WTC11 (cell line): ENCODE results near the gene BPGM. TPM values are rescaled to one million over a fixed set of nuclear protein-coding genes. Genes with fewer than 3 reads are reported as not detected.

ENCODE experiments used
- ATAC-seq: fragments of 200-7000 bp; cut with Tn5 transposase; 2 replicates; pipeline ENCODE4 v1.10.0; 2021; ENCODE audit warnings: mild to moderate bottlenecking, moderate library complexity
- CTCF ChIA-PET: fragments of 300-600 bp; sonication (Branson Sonifier 250); formaldehyde crosslinking; loops from one replicate; lab custom pipeline; 2021; ENCODE audit warnings: antibody characterized with exemption; lab: Charles Lee
- POLR2A ChIA-PET: fragments of 350-600 bp; sonication (Branson Sonifier 250); formaldehyde crosslinking; loops from one replicate; lab custom pipeline; 2021; ENCODE audit warnings: antibody characterized with exemption; lab: Charles Lee
- DNase-seq: peaks from one replicate; pipeline ENCODE4 v3.0.0; 2021; ENCODE audit warnings: low spot score
- H3K27ac Mint-ChIP-seq: 2 replicates; pipeline ENCODE4 v1.8.0; 2021; ENCODE audit warnings: mixed read lengths
- H3K27me3 Mint-ChIP-seq: 2 replicates; pipeline ENCODE4 v1.8.0; 2021; ENCODE audit warnings: low read depth, mild to moderate bottlenecking, moderate library complexity, mixed read lengths
- H3K36me3 Mint-ChIP-seq: 2 replicates; pipeline ENCODE4 v1.8.0; 2021; ENCODE audit warnings: mixed read lengths
- H3K4me1 Mint-ChIP-seq: 2 replicates; pipeline ENCODE4 v1.8.0; 2022; ENCODE audit warnings: mixed read lengths
- H3K4me3 Mint-ChIP-seq: 2 replicates; pipeline ENCODE4 v1.8.0; 2021; ENCODE audit warnings: mild to moderate bottlenecking, moderate library complexity, mixed read lengths
- H3K9me3 Mint-ChIP-seq: 2 replicates; pipeline ENCODE4 v1.8.0; 2021; ENCODE audit warnings: mixed read lengths
- ATF6 ChIP-seq: sonication (generic); formaldehyde crosslinking; IDR thresholded peaks from 2 replicates; pipeline ENCODE4 v1.8.1; 2023; ENCODE audit warnings: mild to moderate bottlenecking, missing genetic modification reagents
- E2F4 ChIP-seq: sonication (generic); formaldehyde crosslinking; IDR thresholded peaks from 2 replicates; pipeline ENCODE4 v1.8.1; 2022; ENCODE audit warnings: low read depth, mild to moderate bottlenecking, moderate library complexity, missing genetic modification reagents, borderline replicate concordance
- E2F5 ChIP-seq: sonication (generic); formaldehyde crosslinking; IDR thresholded peaks from 2 replicates; pipeline ENCODE4 v1.8.1; 2022; ENCODE audit warnings: mild to moderate bottlenecking, moderate library complexity, missing genetic modification reagents
- ERG ChIP-seq: fragments of 250-450 bp; sonication (Bioruptor Pico); IDR thresholded peaks from 2 replicates; pipeline ENCODE4 v1.8.0; 2021; ENCODE audit warnings: mild to moderate bottlenecking
- FOXP1 ChIP-seq: sonication (generic); formaldehyde crosslinking; IDR thresholded peaks from 2 replicates; pipeline ENCODE4 v1.8.0; 2022; ENCODE audit warnings: missing genetic modification reagents, mild to moderate bottlenecking, moderate library complexity, borderline replicate concordance
- FOXP4 ChIP-seq: sonication (generic); formaldehyde crosslinking; IDR thresholded peaks from 2 replicates; pipeline ENCODE4 v1.8.0; 2022; ENCODE audit warnings: mild to moderate bottlenecking, missing genetic modification reagents
- GRHL2 ChIP-seq: fragments of 250-450 bp; sonication (Bioruptor Pico); IDR thresholded peaks from 2 replicates; pipeline ENCODE4 v1.8.0; 2022; ENCODE audit warnings: mild to moderate bottlenecking, moderate library complexity; ENCODE audit not compliant: insufficient replicate concordance, severe bottlenecking
- HMGXB4 ChIP-seq: sonication (generic); formaldehyde crosslinking; IDR thresholded peaks from 2 replicates; pipeline ENCODE4 v1.8.1; 2023; ENCODE audit warnings: mild to moderate bottlenecking, moderate library complexity, missing genetic modification reagents
- JUN ChIP-seq: sonication (generic); formaldehyde crosslinking; IDR thresholded peaks from 2 replicates; pipeline ENCODE4 v1.8.0; 2023; ENCODE audit warnings: mild to moderate bottlenecking, missing genetic modification reagents
- MYBL2 ChIP-seq: sonication (generic); formaldehyde crosslinking; IDR thresholded peaks from 2 replicates; pipeline ENCODE4 v1.8.1; 2023; ENCODE audit warnings: mild to moderate bottlenecking, moderate library complexity, missing genetic modification reagents
- NFYB ChIP-seq: sonication (generic); formaldehyde crosslinking; conservative IDR thresholded peaks from 2 replicates; pipeline ENCODE4 v1.8.0; 2022; ENCODE audit warnings: low read depth, missing genetic modification reagents
- NR3C1 ChIP-seq: sonication (generic); formaldehyde crosslinking; conservative IDR thresholded peaks from 2 replicates; pipeline ENCODE4 v1.8.1; 2023; ENCODE audit warnings: low read depth, mild to moderate bottlenecking, missing genetic modification reagents
- RELA ChIP-seq: sonication (generic); formaldehyde crosslinking; IDR thresholded peaks from 2 replicates; pipeline ENCODE4 v1.8.1; 2022; ENCODE audit warnings: missing genetic modification reagents, mild to moderate bottlenecking, borderline replicate concordance
- SMAD4 ChIP-seq: sonication (generic); formaldehyde crosslinking; IDR thresholded peaks from 2 replicates; pipeline ENCODE4 v1.8.0; 2022; ENCODE audit warnings: mild to moderate bottlenecking, missing genetic modification reagents
- STAT6 ChIP-seq: sonication (generic); formaldehyde crosslinking; conservative IDR thresholded peaks from 2 replicates; pipeline ENCODE4 v1.8.1; 2023; ENCODE audit warnings: mild to moderate bottlenecking, low read depth, missing genetic modification reagents, moderate library complexity
- ZNF232 ChIP-seq: sonication (generic); formaldehyde crosslinking; IDR thresholded peaks from 2 replicates; pipeline ENCODE4 v1.8.0; 2022; ENCODE audit warnings: mild to moderate bottlenecking, missing genetic modification reagents
- ZNF396 ChIP-seq: fragments of 250-450 bp; sonication (Bioruptor Pico); IDR thresholded peaks from 2 replicates; pipeline ENCODE4 v1.8.0; 2021; ENCODE audit warnings: mild to moderate bottlenecking, moderate library complexity, borderline replicate concordance
- ZNF423 ChIP-seq: fragments of 250-450 bp; sonication (Bioruptor Pico); IDR thresholded peaks from 2 replicates; pipeline ENCODE4 v2.1.2; 2022; ENCODE audit warnings: mild to moderate bottlenecking, moderate library complexity
- total RNA-seq: library from RNA; stranded (reverse); gene quantifications from 3 replicates; pipeline ENCODE4 v1.2.3, GENCODE V29; 2021

The BPGM gene
- total RNA-seq, 1 experiment from 2014 or later: 14.6 TPM

- CTCF ChIA-PET: no interaction called here
- no peaks in the 10 kb centered on the region for H3K27me3 Mint-ChIP-seq
- ATAC-seq (no peak), DNase-seq (no peak)
- H3K27ac Mint-ChIP-seq: no peak overlapping the region
- POLR2A ChIA-PET: no interaction called here
- TF ChIP-seq STAT6 (CRISPR knock-in tag) (no peak), SMAD4 (CRISPR knock-in tag) (no peak), ZNF232 (CRISPR knock-in tag) (no peak), ATF6 (CRISPR knock-in tag) (no peak), ZNF423 (CRISPR knock-in tag) (no peak), MYBL2 (CRISPR knock-in tag) (no peak), NFYB (CRISPR knock-in tag) (no peak), ERG (no peak), HMGXB4 (CRISPR knock-in tag) (no peak), NR3C1 (no peak), FOXP4 (CRISPR knock-in tag) (no peak), JUN (no peak), E2F4 (CRISPR knock-in tag) (no peak), GRHL2 (CRISPR knock-in tag) (no peak), ZNF396 (CRISPR knock-in tag) (no peak), FOXP1 (CRISPR knock-in tag) (no peak), RELA (CRISPR knock-in tag) (no peak), E2F5 (CRISPR knock-in tag) (no peak)
- H3K4me1 Mint-ChIP-seq: peaks cover 14% of the 10 kb centered on the region
- peaks cover 8% of the 10 kb centered on the region for H3K9me3 Mint-ChIP-seq
- H3K36me3 Mint-ChIP-seq: no peaks in the 10 kb centered on the region
- no peak overlapping the region for H3K4me3 Mint-ChIP-seq
Observed at GRCh38 chr7:134654104-134654775, 7.6 kb downstream of the BPGM start.
